K562 (cell line): Measurements from ENCODE around the gene CLCN6. TPM values are rescaled to one million over a fixed set of nuclear protein-coding genes. Genes with fewer than 3 reads are reported as not detected.

ENCODE experiments used
- ATAC-seq: fragments of 200-7000 bp; cut with Tn5 transposase; 3 replicates; pipeline ENCODE4 v1.9.1; 2020; ENCODE audit warnings: moderate library complexity
- BruUV-seq: library from RNA; stranded (reverse); fragments of 400-500 nt; replicated peaks from 2 replicates; lab custom pipeline; 2021; lab: Mats Ljungman, UMichigan
- CTCF ChIA-PET: fragments of 300-600 bp; formaldehyde crosslinking; extraction: SDS; loops from one replicate; lab custom pipeline; 2021; ENCODE audit warnings: low intra/inter-chr PET ratio; lab: Yijun Ruan, JAX
- POLR2A ChIA-PET: fragments of 300-600, 350-650 bp; sonication (Branson Sonifier 250); formaldehyde crosslinking; extraction: SDS; loops from one replicate; lab custom pipeline; 2021; ENCODE audit warnings: antibody characterized with exemption, inconsistent platforms; lab: Yijun Ruan, JAX
- DNase-seq, 4 experiments: peaks; one replicate each; pipeline versions ENCODE4 v3.0.0 to v3.0.0-alpha.2; 2011 to 2018; ENCODE audit warnings: low spot score in 3 of 4, mixed read lengths in 3 of 4; ENCODE audit errors: extremely low read depth in 1 of 4
- FAIRE-seq: peaks from 2 replicates; lab custom pipeline; 2011; peaks lifted over from hg19 to GRCh38; lab: Jason Lieb, UNC
- H2AFZ ChIP-seq: 2 replicates; pipeline ENCODE4 v1.6.0; 2011; ENCODE audit warnings: low read depth, low read length, control low read depth, inconsistent platforms
- H3K27ac ChIP-seq: fragments of 200-600 bp; 3 replicates; pipeline ENCODE4 v1.8.0; 2011; ENCODE audit warnings: low read depth, mild to moderate bottlenecking, control low read depth, inconsistent platforms, low read length, moderate library complexity, mixed read lengths; ENCODE audit errors: extremely low read depth
- H3K27me3 ChIP-seq, 2 experiments: fragments of 300-600 bp in 1 of 2; 2 replicates in 1 of 2; 3 replicates in 1 of 2; pipeline versions ENCODE4 v1.6.0 to v1.8.0; 2011; ENCODE audit warnings: inconsistent platforms in 2 of 2, low read length in 2 of 2, mild to moderate bottlenecking in 1 of 2, mixed read lengths in 1 of 2, moderate library complexity in 1 of 2; ENCODE audit not compliant: control insufficient read depth in 2 of 2, insufficient read depth in 2 of 2
- H3K36me3 ChIP-seq: fragments of 300-600 bp; 3 replicates; pipeline ENCODE4 v1.8.0; 2011; ENCODE audit warnings: mild to moderate bottlenecking, low read length, inconsistent platforms; ENCODE audit not compliant: control insufficient read depth, insufficient read depth
- H3K4me1 ChIP-seq, 2 experiments: fragments of 200-600 bp in 1 of 2; replicated peaks in 1 of 2; 2 replicates in 1 of 2; 3 replicates in 1 of 2; pipeline versions ENCODE4 v1.5.1 to v1.8.0; 2011; ENCODE audit warnings: inconsistent platforms in 2 of 2, low read length in 2 of 2, mild to moderate bottlenecking in 1 of 2, mixed read lengths in 1 of 2, moderate library complexity in 1 of 2; ENCODE audit not compliant: control insufficient read depth in 2 of 2, insufficient read depth in 2 of 2
- H3K4me2 ChIP-seq: 2 replicates; pipeline ENCODE4 v1.6.1; 2011; ENCODE audit warnings: low read length, control low read depth, inconsistent platforms, mixed read lengths; ENCODE audit not compliant: insufficient read depth
- H3K4me3 ChIP-seq: fragments of 200-600 bp; sonication (generic), shearing (Covaris generic); 2 replicates; pipeline ENCODE4 v1.5.1; 2016; ENCODE audit warnings: control low read depth, inconsistent platforms
- H3K79me2 ChIP-seq: fragments of 200-600 bp; 3 replicates; pipeline ENCODE4 v1.8.0; 2011; ENCODE audit warnings: low read length, inconsistent platforms; ENCODE audit not compliant: control insufficient read depth, insufficient read depth
- H3K9ac ChIP-seq, 2 experiments: 2 replicates each; pipeline versions ENCODE4 v1.6.0 to v1.6.1; 2011; ENCODE audit warnings: low read depth in 2 of 2, low read length in 2 of 2, control low read depth in 1 of 2, inconsistent platforms in 1 of 2, mild to moderate bottlenecking in 1 of 2, mixed read lengths in 1 of 2; ENCODE audit not compliant: insufficient read depth in 1 of 2
- H3K9me1 ChIP-seq: one replicate; pipeline ENCODE4 v1.6.0; 2011; ENCODE audit warnings: inconsistent platforms, mild to moderate bottlenecking, low read length, moderate library complexity; ENCODE audit not compliant: control insufficient read depth, insufficient read depth
- H3K9me3 ChIP-seq: replicated peaks from 2 replicates; pipeline ENCODE4 v1.5.1; 2011; ENCODE audit warnings: low read depth, low read length, inconsistent platforms; ENCODE audit not compliant: control insufficient read depth, insufficient read depth
- H4K20me1 ChIP-seq: replicated peaks from 2 replicates; pipeline ENCODE4 v1.6.1; 2011; ENCODE audit warnings: low read length, inconsistent platforms, mixed read lengths; ENCODE audit not compliant: control insufficient read depth, insufficient read depth
- EZH2 ChIP-seq: IDR thresholded peaks from 2 replicates; pipeline ENCODE4 v1.6.1; 2012; ENCODE audit warnings: low read depth, mild to moderate bottlenecking, inconsistent platforms, low read length, borderline replicate concordance
- ZC3H4 ChIP-seq: sonication (generic); formaldehyde crosslinking; IDR thresholded peaks from 2 replicates; pipeline ENCODE4 v1.9.0; 2021; ENCODE audit warnings: missing genetic modification reagents, borderline replicate concordance
- WGBS: fragments of 100-300 bp; shearing (Covaris generic); methylation state at CpG from one replicate; pipeline ENCODE4 v1.1.6; 2016; ENCODE audit warnings: low coverage, mixed read lengths; ENCODE audit not compliant: insufficient coverage; ENCODE audit errors: missing lambda C conversion rate; 5-methylcytosine and 5-hydroxymethylcytosine counted together
- in situ Hi-C: fragments of 300-500 bp; cut with MboI; formaldehyde crosslinking; loops from 4 replicates; pipeline ENCODE4 v1.15.0; 2018; ENCODE audit warnings: inconsistent platforms, mixed read lengths
- intact Hi-C: fragments of 100-400 bp; cut with micrococcal nuclease; formaldehyde crosslinking; loops from 2 replicates; pipeline ENCODE4 v1.14.2; 2022
- polyA plus RNA-seq, 8 experiments: library from polyadenylated mRNA; depleted of rRNA in 4 of 8; stranded (reverse) in 5 of 8; unstranded in 3 of 8; fragments of >200 nt; fragmentation: Nextera tagmentation in 2 of 8; fragmentation: Illumina TruSeq in 1 of 8; extraction: Ambion mirVana in 2 of 8; extraction: Trizol in 1 of 8; gene quantifications; 2 replicates each; pipeline versions ENCODE4 v1.2.1 to v1.2.3, GENCODE V29; 2011 to 2014; ENCODE audit warnings: inconsistent platforms in 1 of 8, missing spikeins in 1 of 8
- total RNA-seq, 7 experiments: library from RNA; depleted of rRNA in 6 of 7; stranded (reverse); fragments of >200 nt in 6 of 7; fragmentation: Illumina TruSeq in 2 of 7; extraction: Trizol in 2 of 7; gene quantifications; 2 replicates each; pipeline versions ENCODE4 v1.2.1 to v1.2.3, GENCODE V29; 2011 to 2021; ENCODE audit warnings: low replicate concordance in 1 of 7
- TF ChIP-seq, protein P1 (sequence below): fragments of 200-800 bp; sonication (Bioruptor generic); IDR thresholded peaks from 2 replicates; pipeline ENCODE4 v1.6.1; 2017; ENCODE audit warnings: missing genetic modification characterization, missing compliant biosample characterization
- TF ChIP-seq, protein P2 (sequence below): sonication (generic); formaldehyde crosslinking; IDR thresholded peaks from 2 replicates; pipeline ENCODE4 v1.8.1; 2023; ENCODE audit warnings: missing genetic modification reagents, mild to moderate bottlenecking, borderline replicate concordance

The CLCN6 gene
- total and polyA plus RNA-seq, 9 of the 15 experiments (the other 6 are each of a cell fraction or from before 2014, with no cell fraction given): 2.0 to 21.8 (median 13.6) TPM

DNA sequence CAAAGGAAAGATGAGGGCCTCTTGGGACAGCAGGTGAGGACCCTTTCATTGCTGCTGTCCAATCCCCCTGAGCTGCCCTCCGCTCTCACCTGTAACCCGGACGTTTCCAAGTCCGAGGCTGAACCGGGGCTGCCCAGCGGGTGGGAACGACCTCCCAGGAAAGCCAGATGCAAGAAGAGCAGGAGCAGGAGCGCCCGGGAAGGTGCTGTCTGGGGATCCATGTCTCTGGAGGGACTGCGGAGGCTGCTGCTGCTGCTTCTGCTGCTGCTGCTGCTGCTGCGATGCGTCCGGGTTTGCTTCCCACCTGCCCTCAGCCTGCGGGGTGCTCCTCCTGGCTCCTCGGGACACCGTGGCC lies 52.6 kb downstream of the CLCN6 start, which contains the start of gene NPPB:
NPPB (minus strand) TSS at position 333 of the 355 bp plus-strand sequence; CDS start at position 221, 112 bp downstream.
- in situ Hi-C loops: no loop called here
- no peak within 1 kb of the TSS for H2AFZ ChIP-seq
- no peak within 1 kb of the TSS for H3K4me2 ChIP-seq
- WGBS: 12% methylated on average over 16 of the region's 16 CpGs
- H3K4me3 ChIP-seq: no peak within 1 kb of the TSS
- no peaks in the 10 kb centered on the region for H3K9me3 ChIP-seq
- no peaks in the 10 kb centered on the region for H3K79me2 ChIP-seq
- intact Hi-C loops: no loop called here
- FAIRE-seq (no peak), ATAC-seq (no peak; the same call in 2 of the 3 replicates), DNase-seq (no peak)
- TF ChIP-seq, protein P1, sequence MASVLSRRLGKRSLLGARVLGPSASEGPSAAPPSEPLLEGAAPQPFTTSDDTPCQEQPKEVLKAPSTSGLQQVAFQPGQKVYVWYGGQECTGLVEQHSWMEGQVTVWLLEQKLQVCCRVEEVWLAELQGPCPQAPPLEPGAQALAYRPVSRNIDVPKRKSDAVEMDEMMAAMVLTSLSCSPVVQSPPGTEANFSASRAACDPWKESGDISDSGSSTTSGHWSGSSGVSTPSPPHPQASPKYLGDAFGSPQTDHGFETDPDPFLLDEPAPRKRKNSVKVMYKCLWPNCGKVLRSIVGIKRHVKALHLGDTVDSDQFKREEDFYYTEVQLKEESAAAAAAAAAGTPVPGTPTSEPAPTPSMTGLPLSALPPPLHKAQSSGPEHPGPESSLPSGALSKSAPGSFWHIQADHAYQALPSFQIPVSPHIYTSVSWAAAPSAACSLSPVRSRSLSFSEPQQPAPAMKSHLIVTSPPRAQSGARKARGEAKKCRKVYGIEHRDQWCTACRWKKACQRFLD (CRISPR knock-in tag): no peak
- TF ChIP-seq EZH2 (no peak), ZC3H4 (CRISPR knock-in tag) (0 out of 2 replicates have a peak, but pooled peaks have one; percentile 22)
- TF ChIP-seq, protein P2, sequence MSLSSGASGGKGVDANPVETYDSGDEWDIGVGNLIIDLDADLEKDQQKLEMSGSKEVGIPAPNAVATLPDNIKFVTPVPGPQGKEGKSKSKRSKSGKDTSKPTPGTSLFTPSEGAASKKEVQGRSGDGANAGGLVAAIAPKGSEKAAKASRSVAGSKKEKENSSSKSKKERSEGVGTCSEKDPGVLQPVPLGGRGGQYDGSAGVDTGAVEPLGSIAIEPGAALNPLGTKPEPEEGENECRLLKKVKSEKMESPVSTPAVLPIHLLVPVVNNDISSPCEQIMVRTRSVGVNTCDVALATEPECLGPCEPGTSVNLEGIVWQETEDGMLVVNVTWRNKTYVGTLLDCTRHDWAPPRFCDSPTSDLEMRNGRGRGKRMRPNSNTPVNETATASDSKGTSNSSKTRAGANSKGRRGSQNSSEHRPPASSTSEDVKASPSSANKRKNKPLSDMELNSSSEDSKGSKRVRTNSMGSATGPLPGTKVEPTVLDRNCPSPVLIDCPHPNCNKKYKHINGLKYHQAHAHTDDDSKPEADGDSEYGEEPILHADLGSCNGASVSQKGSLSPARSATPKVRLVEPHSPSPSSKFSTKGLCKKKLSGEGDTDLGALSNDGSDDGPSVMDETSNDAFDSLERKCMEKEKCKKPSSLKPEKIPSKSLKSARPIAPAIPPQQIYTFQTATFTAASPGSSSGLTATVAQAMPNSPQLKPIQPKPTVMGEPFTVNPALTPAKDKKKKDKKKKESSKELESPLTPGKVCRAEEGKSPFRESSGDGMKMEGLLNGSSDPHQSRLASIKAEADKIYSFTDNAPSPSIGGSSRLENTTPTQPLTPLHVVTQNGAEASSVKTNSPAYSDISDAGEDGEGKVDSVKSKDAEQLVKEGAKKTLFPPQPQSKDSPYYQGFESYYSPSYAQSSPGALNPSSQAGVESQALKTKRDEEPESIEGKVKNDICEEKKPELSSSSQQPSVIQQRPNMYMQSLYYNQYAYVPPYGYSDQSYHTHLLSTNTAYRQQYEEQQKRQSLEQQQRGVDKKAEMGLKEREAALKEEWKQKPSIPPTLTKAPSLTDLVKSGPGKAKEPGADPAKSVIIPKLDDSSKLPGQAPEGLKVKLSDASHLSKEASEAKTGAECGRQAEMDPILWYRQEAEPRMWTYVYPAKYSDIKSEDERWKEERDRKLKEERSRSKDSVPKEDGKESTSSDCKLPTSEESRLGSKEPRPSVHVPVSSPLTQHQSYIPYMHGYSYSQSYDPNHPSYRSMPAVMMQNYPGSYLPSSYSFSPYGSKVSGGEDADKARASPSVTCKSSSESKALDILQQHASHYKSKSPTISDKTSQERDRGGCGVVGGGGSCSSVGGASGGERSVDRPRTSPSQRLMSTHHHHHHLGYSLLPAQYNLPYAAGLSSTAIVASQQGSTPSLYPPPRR (CRISPR knock-in tag): no peak
- no peak within 1 kb of the TSS for H3K9ac ChIP-seq
- no TSS peak for BruUV-seq
- peaks cover 0 to 10% of the 10 kb centered on the region in 2 experiments; a peak in 2 of 5 replicates for H3K4me1 ChIP-seq
- H3K27ac ChIP-seq: no peak within 1 kb of the TSS
- peaks cover 16% of the 10 kb centered on the region for H4K20me1 ChIP-seq
- H3K9me1 ChIP-seq: no peaks in the 10 kb centered on the region
- peaks cover 40 to 43% of the 10 kb centered on the region in 2 experiments; a peak in 4 of 5 replicates for H3K27me3 ChIP-seq
- ChIA-PET CTCF (no interaction called here), POLR2A (interaction anchor here (0.6 to 1.6 kb wide), 4 partner anchors 11 to 51 kb away, joined by 3 to 17 read pairs (median 4); partner anchors contain the start of gene NPPA)
- no peaks in the 10 kb centered on the region for H3K36me3 ChIP-seq
